DND-41 (cell line): Measurements from ENCODE around the gene NBEA.

Experiments used
- ATAC-seq: fragments of 200-7000 bp; cut with Tn5 transposase; 3 replicates; pipeline ENCODE4 v1.9.1; 2021; ENCODE audit warnings: low read depth; ENCODE audit not compliant: insufficient read depth
- DNase-seq: peaks from one replicate; pipeline ENCODE4 v3.0.0-alpha.2; 2020
- H2AFZ ChIP-seq: 2 replicates; pipeline ENCODE4 v1.6.0; 2012; ENCODE audit warnings: low read depth, low read length
- H3K27ac ChIP-seq: 2 replicates; pipeline ENCODE4 v1.5.1; 2012; ENCODE audit warnings: low read length, inconsistent platforms
- H3K27me3 ChIP-seq: fragments of 200-600 bp; sonication (generic); 2 replicates; pipeline ENCODE4 v1.6.0; 2012; ENCODE audit warnings: low read length, mild to moderate bottlenecking, inconsistent platforms; ENCODE audit not compliant: insufficient read depth, poor library complexity
- H3K36me3 ChIP-seq: 2 replicates; pipeline ENCODE4 v1.5.1; 2012; ENCODE audit warnings: low read length, inconsistent platforms; ENCODE audit not compliant: insufficient read depth
- H3K4me1 ChIP-seq: 2 replicates; pipeline ENCODE4 v1.5.1; 2012; ENCODE audit warnings: mild to moderate bottlenecking, low read length; ENCODE audit not compliant: insufficient read depth
- H3K4me2 ChIP-seq: 2 replicates; pipeline ENCODE4 v1.6.0; 2012; ENCODE audit warnings: mild to moderate bottlenecking, moderate library complexity, low read length, inconsistent platforms; ENCODE audit not compliant: insufficient read depth
- H3K4me3 ChIP-seq, 2 experiments: fragments of 200-600 bp in 1 of 2; shearing (Covaris generic) in 1 of 2; 2 replicates each; pipeline ENCODE4 v1.5.1; 2012 to 2016; ENCODE audit warnings: inconsistent platforms in 2 of 2, low read length in 2 of 2, mild to moderate bottlenecking in 2 of 2, low read depth in 1 of 2, moderate library complexity in 1 of 2
- H3K79me2 ChIP-seq: 2 replicates; pipeline ENCODE4 v1.6.0; 2012; ENCODE audit warnings: low read length, inconsistent platforms; ENCODE audit not compliant: insufficient read depth
- H3K9ac ChIP-seq: 2 replicates; pipeline ENCODE4 v1.6.0; 2012; ENCODE audit warnings: low read depth, mild to moderate bottlenecking, inconsistent platforms, low read length, moderate library complexity
- H3K9me3 ChIP-seq: 2 replicates; pipeline ENCODE4 v1.5.1; 2012; ENCODE audit warnings: low read length, moderate library complexity, mild to moderate bottlenecking, inconsistent platforms; ENCODE audit not compliant: insufficient read depth, severe bottlenecking
- H4K20me1 ChIP-seq: 2 replicates; pipeline ENCODE4 v1.6.0; 2012; ENCODE audit warnings: low read length; ENCODE audit not compliant: insufficient read depth
- CTCF ChIP-seq: IDR thresholded peaks from 2 replicates; pipeline ENCODE4 v1.5.1; 2012; ENCODE audit warnings: borderline replicate concordance, low read length, moderate library complexity, mild to moderate bottlenecking; ENCODE audit not compliant: poor library complexity, severe bottlenecking; ENCODE audit errors: extremely low read depth
- EZH2 ChIP-seq: IDR thresholded peaks from 3 replicates; pipeline ENCODE4 v1.6.1; 2012; ENCODE audit warnings: borderline replicate concordance, low read depth, mild to moderate bottlenecking, moderate library complexity, low read length, inconsistent platforms; ENCODE audit not compliant: severe bottlenecking

NBEA gene

GRCh38 chr13:35283856-35284255 is 341.8 kb downstream of the NBEA start:
- TF ChIP-seq CTCF (no peak), EZH2 (no peak)
- H3K4me1 ChIP-seq = no peaks in the 10 kb centered on the region
- no peak overlapping the region for H2AFZ ChIP-seq
- H4K20me1 ChIP-seq = no peaks in the 10 kb centered on the region
- no peak overlapping the region for H3K9ac ChIP-seq
- H3K36me3 ChIP-seq = no peaks in the 10 kb centered on the region
- no peak overlapping the region for H3K4me2 ChIP-seq
- no peak for DNase-seq
- no peaks in the 10 kb centered on the region for H3K9me3 ChIP-seq
- no peak overlapping the region for H3K27ac ChIP-seq
- no peaks in the 10 kb centered on the region for H3K79me2 ChIP-seq
- no peak overlapping the region for H3K4me3 ChIP-seq
- ATAC-seq = no peak
- no peaks in the 10 kb centered on the region for H3K27me3 ChIP-seq

GRCh38 chr13:35285677-35286076 is 343.6 kb downstream of the NBEA start:
- Histone ChIP-seq H3K27me3 (no peaks in the 10 kb centered on the region), H3K4me2 (no peak overlapping the region), H2AFZ (no peak overlapping the region), H3K9ac (no peak overlapping the region), H3K9me3 (no peaks in the 10 kb centered on the region), H4K20me1 (no peaks in the 10 kb centered on the region), H3K36me3 (no peaks in the 10 kb centered on the region), H3K79me2 (no peaks in the 10 kb centered on the region), H3K4me3 (no peak overlapping the region), H3K4me1 (no peaks in the 10 kb centered on the region), H3K27ac (no peak overlapping the region)
- TF ChIP-seq EZH2 (no peak), CTCF (no peak)
- DNase-seq (no peak), ATAC-seq (no peak)

GRCh38 chr13:35292329-35292728 is 350.3 kb downstream of the NBEA start:
- H3K79me2 ChIP-seq = no peaks in the 10 kb centered on the region
- ATAC-seq = no peak
- TF ChIP-seq CTCF (no peak), EZH2 (no peak)
- no peaks in the 10 kb centered on the region for H3K9me3 ChIP-seq
- H3K9ac ChIP-seq = no peak overlapping the region
- H4K20me1 ChIP-seq = no peaks in the 10 kb centered on the region
- H3K27me3 ChIP-seq = no peaks in the 10 kb centered on the region
- H3K4me1 ChIP-seq = no peaks in the 10 kb centered on the region; the same call in 1 of the 2 replicates
- H2AFZ ChIP-seq = no peak overlapping the region
- no peak for DNase-seq
- H3K4me3 ChIP-seq = no peak overlapping the region
- no peak overlapping the region for H3K27ac ChIP-seq
- H3K4me2 ChIP-seq = no peak overlapping the region
- H3K36me3 ChIP-seq = no peaks in the 10 kb centered on the region
